ENCODE measurements around the gene SRRM4.

Gene SRRM4

DNA sequence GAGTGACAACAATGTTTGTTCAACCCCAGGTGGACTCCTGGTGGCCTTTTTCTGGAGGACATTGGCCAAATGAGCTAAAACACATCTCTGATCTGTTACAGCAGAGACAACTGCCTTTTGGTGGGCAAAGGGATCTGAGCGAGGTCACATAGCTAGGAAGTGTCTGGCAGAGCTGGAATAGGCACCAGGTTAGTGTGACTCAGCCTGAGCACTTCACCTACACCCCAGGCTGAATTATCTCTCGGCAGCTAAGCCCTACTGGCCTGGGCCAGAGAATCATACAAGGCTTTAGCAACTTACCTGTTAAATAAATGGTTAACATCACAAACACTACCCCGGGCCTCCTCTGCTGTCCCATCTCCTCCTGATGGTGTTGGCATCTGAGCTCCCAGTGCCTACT lies 147.2 kb downstream of the SRRM4 start:
- DNase-seq, result no peak

DNA sequence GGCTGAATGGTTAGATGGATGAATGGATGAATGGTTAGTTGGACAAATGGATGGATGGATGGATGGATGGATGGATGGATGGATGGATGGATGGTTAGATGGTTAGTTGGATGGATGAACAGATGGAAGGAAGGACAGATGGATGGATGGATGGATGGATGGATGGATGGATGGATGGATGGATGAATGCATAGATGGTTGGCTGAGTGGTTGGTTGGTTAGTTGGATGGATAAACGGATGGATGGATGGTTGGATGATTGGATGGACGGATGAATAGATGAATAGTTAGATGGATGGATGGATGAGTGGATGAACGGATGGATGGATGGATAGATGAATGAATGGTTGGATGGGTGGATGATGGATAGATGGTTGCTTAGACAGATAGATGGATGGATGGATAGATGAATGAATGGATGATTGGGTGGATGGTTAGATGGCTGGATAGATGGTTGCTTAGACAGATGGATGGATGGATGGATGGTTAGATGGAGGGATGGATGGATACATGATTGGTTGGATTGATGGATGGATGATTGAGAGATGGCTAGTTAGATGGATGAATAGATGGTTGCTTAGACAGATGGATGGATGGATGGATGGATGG lies 148.6 kb downstream of the SRRM4 start:
- DNase-seq, result no peak

DNA sequence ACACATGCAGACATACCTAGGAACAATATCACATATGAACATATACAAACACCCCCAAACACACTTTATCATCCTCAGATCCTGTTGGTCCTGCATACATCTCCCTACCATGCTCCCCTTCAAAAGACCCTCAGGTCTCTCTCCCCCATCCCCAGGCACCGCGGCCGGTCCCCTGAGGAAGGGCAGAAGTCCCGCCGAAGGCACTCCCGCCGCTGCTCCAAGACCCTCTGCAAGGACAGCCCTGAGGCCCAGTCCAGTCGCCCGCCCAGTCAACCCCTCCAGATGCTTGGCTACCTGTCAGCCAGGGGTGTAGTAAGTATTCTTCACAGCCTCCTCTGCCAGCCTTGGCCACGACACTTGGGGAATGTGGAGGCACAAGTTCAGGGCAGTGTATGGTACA lies 149.2 kb downstream of the SRRM4 start:
- DNase-seq, result no peak

DNA sequence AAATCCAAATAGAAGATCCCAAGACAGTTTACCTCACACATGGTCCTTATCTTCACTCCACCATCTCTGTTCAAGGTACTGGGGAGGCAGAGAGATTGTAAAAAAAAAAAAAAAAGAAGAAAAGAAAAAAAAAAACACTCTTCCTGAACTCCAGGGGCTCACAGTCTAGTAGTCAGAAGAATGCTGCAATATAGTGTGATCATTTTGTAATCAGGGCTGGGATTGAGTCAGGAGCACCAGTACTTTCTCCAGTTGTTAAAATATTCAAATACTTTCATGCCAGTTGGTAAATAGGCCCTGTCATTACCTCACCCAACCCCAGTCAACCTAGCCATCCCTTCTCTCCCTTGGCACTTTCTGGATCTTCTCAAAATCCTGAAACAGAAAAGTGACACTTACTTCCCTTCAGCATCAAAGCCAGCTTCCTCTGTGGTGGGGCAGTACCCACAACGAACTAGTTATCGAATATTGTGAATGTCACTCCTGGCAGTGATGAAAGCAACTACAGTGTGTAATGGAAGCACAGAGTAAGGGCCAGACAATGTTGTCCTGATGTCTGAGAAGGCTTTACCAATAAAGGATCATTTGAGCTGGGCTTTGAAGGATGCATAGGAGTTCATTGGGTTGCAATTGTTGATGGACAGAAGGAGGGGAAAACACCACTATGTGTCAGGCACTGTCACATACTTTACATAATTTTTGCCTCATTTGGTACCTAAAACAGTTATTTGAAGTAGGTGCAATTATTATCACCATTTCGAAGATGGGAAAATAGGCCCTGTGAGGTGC lies 153.1 kb downstream of the SRRM4 start:
- no peak for DNase-seq

DNA sequence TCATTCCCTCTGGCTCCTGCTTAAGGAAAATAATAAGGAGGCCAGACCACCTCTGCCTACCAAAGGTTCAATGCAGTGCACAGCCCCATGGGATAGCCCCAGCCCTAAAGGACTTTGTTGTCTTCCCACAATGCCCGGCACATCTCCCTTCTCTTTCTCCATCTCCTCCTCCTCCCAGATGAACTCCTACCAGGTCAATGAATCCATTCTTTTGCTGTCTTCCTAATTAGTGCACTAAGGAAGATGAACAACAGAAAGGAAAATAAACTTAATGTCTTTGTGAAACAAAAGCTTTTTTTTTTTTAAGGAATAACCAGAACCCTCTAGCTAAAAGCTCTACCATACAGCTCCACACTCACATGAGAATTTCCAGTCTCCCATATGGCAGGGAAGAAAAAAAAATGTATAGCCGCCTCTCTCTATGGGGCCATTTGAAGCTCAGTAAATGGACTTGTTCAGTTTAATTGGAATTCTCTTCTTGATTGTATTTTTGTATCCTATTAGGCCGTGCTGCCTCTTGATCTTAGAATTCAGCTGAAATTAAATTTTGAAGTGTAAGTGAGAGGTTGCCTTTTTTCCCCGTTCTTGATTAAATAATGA lies 155.6 kb downstream of the SRRM4 start:
- no peak for DNase-seq

DNA sequence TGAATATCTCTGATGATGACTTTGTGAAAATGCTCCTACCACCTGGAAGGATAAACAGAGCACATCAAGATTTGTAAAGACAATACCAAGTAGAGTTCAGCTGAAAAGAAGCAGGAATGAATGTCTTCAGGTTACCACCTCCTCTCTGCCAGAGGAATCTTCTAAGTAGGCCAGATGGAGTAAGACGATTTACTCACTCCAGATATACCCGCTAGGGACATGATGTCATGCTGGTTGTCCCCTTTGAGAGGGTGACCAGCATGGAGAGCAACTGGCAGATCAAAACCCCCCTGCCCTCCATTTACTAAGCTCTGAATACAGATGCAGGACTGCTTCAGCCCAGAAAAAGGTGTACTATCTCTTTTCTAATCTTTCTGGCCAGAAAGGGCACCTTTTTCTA lies 158.1 kb downstream of the SRRM4 start:
- DNase-seq, result no peak

DNA sequence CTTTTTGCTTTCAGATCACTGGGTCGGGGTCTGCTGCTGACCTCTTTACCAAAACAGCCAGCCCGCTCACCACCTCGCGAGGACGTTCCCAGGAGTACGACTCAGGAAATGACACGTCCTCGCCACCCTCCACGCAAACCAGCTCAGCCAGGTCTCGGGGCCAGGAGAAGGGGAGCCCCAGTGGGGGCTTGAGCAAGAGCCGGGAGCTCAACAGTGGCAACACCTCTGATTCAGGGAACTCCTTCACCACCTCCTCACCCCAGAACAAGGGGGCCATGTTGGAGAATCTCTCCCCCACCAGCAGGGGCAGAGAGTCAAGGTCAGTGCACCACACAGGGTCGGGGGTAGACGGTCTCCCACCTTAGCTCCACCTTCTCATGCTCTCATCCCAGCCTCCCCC lies 164.0 kb downstream of the SRRM4 start:
- DNase-seq, result no peak

DNA sequence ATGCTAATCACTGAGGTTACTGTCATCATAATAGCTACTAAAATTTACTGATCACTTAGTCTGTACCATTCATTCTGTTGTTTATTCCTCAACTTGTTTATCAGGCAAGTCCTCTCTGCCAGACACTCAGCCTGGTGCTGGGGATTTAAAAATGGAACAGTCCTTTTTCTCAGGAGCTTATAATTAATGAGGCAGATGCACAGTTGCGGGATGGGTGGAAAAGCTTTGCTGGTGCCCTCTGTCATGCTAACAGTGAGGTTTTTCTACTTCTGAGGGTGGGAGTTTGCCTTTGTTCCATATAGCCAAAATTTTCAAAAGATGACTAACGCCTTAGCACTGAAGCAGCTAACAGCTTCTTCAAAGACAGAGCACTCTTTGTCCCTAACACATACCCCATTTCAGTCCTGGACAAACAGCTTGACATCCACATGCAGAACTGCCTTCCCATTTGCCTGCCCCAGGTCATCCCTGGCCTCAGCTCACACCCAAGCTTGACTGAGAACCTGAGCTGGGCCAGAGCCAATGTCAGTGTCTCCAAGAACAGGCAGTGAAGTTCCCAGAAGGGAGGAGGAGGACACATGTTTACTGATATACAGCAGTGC lies 166.6 kb downstream of the SRRM4 start:
- no peak for DNase-seq

DNA sequence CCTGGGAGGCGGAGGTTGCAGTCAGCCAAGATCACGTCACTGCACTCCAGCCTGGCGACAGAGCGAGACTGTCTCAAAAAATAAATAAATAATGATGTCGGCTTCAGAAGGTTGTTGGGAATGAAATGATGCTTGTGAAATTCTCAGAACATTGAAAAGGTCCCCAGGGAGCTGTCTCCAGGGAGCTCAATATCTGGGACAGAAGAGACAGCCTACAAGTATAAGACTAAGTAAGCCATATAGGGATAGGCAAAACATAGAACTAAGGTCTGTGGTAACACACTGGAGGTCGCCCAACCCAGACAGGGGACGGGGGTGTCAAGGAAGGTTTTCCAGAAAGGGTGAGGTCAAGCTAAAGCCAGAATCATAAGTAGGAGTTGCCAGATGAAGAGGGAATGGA lies 167.9 kb downstream of the SRRM4 start:
- DNase-seq, result no peak

DNA sequence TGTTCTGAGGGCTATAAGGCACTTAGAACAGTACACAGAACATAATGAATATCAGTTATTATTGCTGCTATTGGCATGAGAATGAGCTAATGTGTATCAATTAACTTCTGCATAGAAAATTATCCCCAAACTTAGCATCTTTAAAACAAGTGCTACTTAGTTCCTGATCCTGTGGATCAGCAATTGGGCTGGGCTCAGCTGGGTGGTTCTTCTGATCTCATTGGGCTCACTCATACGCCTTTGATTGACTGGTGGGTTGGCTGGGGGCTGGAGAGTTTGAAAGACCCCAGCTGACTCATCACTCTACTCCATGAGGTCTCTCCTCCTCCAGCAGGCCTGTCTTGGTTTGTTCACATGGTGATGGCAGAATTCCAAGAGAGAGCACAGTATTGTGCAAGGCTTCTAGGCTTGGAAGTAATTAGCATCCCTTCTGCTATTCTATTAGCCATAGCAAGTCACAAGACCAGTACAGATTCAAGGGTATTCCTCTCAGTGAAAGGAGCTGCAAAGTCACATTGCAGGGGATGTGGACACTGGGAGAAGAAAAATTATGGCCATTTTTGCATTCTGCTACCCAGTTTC lies 170.2 kb downstream of the SRRM4 start:
- DNase-seq, result no peak

DNA sequence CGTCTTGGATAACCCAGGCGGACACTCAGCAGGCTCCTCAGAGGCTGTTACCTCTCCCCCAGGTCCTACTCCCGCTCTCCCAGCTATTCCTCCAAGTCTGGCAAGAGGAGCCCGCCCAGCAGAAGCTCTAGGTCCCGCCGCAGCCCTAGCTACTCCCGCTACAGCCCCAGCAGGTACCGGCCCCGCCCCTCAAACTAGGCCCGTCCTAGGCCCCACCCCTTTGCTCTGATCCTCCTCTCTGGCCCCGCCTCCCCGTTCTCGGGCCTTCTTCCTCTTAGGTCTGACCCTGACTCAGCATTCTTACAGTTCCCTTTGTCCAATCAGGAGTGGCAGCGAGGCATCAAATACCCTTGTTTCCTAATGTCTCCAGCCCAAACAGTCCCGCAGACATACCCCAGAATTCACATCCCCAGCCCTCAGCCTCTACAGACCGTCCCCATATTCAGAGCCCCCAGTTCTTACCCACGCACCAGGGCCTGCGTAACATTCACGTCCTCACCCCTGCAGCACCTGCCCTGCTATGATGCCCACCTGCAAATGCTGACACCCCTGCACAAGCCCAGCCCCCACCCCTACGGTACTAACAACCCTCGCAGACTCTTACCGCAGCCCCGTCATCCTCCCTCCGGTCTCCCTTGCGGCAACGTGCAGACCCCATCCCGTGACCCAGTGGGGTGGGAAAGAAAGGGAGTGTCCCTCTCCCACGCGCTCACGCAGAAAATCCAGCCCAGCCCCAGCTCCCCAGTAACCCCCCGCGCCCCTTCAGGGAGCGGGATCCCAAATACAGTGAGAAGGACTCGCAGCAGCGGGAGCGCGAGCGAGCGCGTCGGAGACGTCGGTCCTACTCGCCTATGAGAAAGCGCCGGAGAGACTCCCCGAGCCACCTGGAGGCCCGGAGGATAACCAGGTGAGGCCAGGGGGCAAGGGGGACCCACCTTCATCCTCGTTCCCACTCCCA lies 172.4 kb downstream of the SRRM4 start:
- no peak for DNase-seq

DNA sequence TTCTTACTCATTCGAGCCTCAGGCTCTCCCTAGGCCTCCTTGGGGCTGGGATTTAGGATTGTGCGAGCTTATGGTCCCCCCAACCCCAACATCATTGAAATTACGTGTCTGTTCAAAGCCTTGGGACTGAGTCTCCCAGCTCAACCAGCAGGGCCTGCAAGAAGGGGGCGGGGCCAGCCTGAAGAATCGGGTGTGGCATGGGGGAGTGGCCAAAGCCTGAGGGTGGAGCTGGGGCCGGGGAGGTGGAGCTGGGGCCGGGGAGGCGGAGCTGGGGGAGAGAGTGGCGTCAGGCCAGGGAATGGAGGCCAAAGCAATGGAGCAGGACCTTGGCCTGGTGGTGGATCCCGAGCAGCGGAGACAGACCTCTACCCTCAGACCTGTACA lies 173.1 kb downstream of the SRRM4 start:
- no peak for DNase-seq

DNA sequence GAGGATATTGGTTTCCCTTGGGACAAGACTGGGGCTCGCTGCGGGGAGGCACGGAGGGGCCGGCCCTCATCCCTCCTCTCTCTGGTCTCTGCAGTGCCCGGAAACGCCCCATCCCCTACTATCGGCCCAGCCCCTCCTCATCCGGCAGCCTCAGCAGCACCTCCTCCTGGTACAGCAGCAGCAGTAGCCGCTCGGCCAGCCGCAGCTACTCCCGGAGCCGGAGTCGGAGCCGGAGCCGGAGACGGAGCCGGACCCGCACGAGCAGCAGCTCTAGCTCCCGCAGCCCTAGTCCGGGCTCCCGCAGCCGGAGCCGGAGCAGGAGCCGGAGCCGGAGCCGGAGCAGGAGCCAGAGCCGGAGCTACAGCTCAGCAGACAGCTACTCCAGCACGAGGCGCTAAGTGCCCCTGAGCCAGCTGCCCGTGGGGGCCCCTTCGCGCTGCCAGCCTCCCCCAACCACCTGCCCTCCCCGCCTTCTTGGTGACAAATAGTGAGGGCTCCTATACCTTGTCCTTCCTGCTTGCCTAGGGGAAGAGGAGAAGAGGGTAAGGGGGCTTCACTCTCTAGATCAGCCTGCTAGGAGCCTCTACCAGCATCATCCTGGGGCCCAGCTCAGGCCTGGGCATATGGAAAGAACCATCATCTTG lies 175.2 kb downstream of the SRRM4 start:
- DNase-seq, result no peak

DNA sequence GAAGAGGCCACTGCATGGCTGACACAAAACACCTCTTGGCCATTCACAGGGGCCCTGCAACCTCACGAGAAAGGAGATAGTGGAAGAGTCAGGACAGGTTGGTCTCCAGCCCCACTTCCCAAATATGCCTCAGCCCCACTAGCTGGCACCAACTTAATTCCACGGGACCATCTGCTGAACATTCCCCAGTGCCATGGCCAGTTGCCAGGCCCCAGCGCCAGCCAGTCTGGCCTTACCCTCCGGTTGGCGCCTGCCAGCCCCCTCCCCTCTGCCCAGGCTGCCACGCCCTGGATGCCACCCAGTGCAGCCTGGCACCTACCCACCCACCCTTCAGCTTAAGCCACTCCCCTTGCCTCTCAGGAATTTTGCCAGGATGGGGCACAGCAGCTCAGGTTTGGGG lies 176.2 kb downstream of the SRRM4 start:
- no peak for DNase-seq

DNA sequence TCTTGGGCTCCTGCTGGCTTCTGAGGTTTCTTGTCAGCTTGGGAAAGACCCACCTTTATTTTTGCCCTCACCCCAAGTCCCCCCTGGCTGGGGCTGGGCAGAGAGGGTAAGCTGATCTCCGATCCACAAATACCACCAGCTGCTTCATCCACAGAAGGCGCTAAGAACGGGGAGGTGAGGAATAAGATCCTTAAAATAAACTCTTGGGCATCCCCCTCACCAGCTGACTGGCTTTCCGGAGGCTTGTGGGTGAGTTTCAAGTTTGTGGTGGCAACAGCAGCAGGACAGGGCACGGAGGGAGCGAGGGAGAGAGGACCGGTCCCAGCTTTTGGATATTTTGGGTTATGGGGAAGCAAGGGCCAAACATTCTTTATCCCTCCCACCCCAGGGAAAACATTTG lies 176.6 kb downstream of the SRRM4 start:
- no peak for DNase-seq

DNA sequence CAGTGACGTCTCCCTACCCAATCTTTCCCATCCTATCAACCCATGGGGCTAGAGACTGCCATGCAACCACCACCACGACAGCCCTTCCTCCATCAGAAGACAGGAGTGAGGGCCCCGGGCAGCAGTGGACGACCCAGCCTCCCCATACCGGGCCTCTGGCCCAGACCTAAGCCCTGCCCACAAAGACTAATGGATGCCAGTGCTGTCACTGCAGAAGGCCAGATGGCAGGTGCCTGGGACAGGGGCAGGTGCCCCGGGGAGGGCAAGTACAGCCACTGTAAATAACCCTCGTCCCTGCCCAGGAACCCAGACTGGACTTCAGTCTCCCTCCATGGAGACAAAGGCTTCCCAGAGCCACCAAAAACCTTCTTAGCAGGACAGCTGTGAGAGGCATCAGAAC lies 177.1 kb downstream of the SRRM4 start:
- no peak for DNase-seq

DNA sequence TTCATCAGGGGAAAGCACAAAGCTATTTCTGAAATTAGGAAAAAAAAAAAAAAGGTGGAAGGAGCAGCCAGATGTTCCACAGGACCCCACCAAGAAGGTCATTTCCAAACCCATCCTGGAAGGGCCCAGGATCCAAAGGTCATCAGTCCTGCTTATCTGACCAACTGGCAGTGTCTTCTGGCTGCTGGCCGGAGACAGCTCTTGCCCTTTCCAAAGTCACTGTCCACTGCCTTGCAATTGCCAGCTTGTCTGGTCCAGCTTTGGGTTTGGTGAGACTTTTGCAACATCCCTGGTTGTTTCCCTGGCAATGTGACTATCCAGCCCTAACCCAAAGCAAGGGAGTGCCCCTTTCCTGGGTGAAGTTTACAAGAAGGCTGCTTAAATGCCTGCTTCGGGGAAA lies 178.5 kb downstream of the SRRM4 start:
- DNase-seq, result no peak

DNA sequence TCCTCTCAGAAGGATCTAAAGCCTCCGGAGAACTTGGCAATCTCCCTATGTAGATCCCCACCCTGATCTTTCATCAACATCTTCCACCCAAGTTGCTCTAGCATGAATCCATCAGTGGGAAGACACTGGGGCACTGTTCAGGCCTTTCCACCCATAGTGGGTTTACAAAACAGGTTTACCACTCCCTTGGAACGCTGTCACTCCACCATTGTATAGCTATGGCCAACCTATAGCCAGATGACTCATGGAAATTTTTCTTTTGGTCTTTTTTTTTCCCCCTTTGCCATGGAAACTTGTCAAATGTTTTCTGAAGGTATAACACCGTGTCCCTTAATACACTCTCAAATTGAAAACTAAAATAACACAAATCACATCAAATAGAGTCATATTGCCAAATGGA lies 186.6 kb downstream of the SRRM4 start:
- DNase-seq, result no peak

DNA sequence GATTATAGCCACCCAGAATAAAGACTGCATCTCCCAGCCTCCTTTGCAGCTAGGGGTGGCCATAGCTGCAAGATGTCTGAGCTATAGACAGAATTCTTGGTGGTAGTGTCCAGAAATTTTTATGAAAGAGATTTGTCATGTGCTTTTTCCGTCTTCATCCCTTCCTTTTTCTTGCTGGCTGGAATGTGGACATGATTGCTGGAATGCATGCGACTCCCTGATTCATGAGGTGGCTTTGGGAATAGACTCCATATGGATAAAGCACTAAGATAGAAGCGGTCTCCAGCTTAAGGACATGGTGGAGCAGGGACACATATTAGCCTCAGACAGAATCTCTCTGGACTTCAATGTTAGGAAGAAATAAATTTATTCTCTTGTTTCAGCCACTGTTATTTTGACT lies 187.4 kb downstream of the SRRM4 start:
- no peak for DNase-seq

DNA sequence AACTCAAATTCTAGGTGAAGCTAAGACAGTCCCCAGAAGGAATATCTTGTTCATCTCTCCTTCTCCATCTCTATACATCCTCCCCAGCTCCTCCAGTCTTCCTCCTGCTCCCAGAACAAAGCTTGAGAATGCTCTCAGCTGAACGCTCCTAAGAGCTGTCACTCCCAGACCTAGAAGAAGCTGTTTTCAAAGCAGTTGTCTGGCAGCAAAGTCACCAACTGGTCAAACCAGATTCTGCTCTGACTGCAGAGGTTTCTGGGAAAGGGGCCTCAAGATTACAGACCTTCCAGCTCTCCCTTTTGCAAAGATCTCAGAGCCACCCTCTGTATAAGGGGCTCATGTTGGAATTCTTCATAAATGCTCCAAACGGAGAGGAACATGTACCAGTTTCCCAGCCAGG lies 187.8 kb downstream of the SRRM4 start:
- no peak for DNase-seq

DNA sequence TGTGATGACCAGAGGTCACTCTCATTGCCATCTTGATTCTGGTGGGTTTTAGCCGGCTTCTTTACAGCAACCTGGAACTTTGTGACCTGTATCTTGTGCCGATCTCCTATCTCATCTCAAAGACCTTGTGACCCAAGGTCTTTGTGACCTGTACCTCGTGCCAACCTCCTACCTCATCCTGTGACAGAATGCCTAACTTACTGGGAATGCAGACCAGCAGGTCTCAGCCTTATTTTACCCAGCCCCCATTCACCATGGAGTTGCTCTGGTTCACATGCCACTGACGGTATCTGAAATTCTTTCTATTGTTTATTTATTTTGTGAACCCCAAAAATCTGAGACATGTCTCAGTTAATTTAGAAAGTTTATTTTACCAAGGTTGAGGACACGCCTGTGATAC lies 189.9 kb downstream of the SRRM4 start:
- no peak for DNase-seq
